Hepatocyte (in vitro differentiated cells): ENCODE measurements around the gene USP28.

Experiments
- EZH2 ChIP-seq: fragments of 200-600 bp; sonication (generic); IDR thresholded peaks from 2 replicates; pipeline ENCODE4 v1.6.1; 2016; ENCODE audit warnings: antibody characterized with exemption, mild to moderate bottlenecking, borderline replicate concordance
- EZH2phosphoT487 ChIP-seq: fragments of 200-600 bp; sonication (generic); IDR thresholded peaks from one replicate; pipeline ENCODE4 v1.6.1; 2018; ENCODE audit warnings: antibody characterized with exemption, mild to moderate bottlenecking, low read depth, moderate library complexity; ENCODE audit not compliant: unreplicated experiment, severe bottlenecking
- TF ChIP-seq, protein P1 (sequence below): fragments of 200-600 bp; sonication (generic); IDR thresholded peaks from 2 replicates; pipeline ENCODE4 v1.5.1; 2016; ENCODE audit warnings: antibody characterized with exemption, mild to moderate bottlenecking; ENCODE audit not compliant: poor library complexity

DNA sequence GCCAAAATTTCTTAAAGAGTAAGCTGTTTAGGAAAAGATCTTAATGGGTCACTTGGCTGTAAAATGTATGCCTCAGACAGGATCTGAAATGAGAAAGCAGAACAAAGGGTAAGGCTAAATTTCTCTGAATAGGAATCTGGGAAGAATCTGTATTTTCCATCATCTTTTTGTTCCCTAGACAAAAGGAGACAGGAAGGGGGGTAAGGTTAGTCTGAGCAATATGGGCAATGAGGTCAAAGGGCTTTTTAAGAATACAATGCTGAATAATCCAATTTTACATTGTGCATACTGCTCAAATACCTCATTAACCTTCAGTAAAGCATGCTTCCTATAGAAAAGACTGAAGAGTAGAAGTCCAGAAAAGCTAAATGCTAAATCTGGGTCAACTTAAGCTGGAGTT, 61.2 kb downstream of the USP28 start:
- TF ChIP-seq, protein P1, sequence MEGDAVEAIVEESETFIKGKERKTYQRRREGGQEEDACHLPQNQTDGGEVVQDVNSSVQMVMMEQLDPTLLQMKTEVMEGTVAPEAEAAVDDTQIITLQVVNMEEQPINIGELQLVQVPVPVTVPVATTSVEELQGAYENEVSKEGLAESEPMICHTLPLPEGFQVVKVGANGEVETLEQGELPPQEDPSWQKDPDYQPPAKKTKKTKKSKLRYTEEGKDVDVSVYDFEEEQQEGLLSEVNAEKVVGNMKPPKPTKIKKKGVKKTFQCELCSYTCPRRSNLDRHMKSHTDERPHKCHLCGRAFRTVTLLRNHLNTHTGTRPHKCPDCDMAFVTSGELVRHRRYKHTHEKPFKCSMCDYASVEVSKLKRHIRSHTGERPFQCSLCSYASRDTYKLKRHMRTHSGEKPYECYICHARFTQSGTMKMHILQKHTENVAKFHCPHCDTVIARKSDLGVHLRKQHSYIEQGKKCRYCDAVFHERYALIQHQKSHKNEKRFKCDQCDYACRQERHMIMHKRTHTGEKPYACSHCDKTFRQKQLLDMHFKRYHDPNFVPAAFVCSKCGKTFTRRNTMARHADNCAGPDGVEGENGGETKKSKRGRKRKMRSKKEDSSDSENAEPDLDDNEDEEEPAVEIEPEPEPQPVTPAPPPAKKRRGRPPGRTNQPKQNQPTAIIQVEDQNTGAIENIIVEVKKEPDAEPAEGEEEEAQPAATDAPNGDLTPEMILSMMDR: no peak
- TF ChIP-seq EZH2 (no peak), EZH2phosphoT487 (no peak)
